OCI-LY3 (cell line): ENCODE results near the gene KIAA1671.

Experiments
- CTCF ChIP-seq: fragments of 200-600, 300-600 bp; sonication (generic); IDR thresholded peaks from 2 replicates; pipeline ENCODE4 v1.5.1; 2014; ENCODE audit warnings: antibody characterized with exemption, low read length, low read depth
- EZH2phosphoT487 ChIP-seq: fragments of 200-600 bp; shearing (Covaris generic); IDR thresholded peaks from 2 replicates; pipeline ENCODE4 v1.6.1; 2018; ENCODE audit warnings: antibody characterized with exemption, mixed run types, low read depth

DNA sequence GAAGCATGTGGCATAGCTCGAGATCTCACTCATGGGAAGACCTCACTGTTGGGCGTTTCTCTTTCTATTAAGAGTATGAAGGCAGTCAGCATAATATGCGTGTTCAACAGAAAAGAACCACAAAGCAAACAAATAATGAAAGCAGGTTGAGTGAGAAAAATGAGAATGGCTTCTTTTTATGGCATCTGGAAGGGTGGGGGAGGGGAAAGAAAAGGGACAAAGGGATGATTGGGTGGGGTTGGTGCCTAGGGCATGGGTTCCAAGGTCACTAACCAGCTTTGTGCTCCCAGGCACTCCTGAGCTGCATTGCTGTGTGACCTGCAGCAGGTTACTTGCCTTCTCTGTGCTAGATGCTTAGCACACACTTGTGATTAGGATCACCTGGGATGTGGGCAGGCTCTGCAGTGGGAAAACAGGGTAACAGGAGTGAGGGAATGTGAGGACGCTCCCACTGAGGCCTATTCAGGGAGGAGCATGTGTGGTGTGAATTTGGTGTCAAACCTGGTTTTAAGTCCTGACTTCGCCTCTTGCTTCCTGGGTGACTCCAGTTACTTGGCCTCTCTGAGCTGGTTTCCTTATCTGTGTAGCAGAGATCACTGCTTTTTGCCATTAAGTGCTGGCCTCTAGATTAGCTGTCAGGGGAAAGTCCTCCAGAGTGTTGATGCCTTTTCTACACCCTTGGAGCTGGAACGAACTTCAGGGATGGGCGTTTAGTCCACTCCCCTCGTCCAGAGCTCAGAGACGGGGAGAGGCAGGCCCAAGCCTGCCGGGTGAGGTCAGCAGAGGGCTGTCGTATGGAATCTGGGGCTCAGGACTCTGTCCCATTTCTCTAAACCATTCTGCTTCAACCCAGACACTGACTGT is 74.8 kb downstream of the KIAA1671 start:
- TF ChIP-seq CTCF (no peak), EZH2phosphoT487 (no peak)
